SU-DHL-6 (cell line): ENCODE data around the gene TBX20.

Source experiments
- H2AFZ ChIP-seq: fragments of 200-600 bp; sonication (generic); 2 replicates; pipeline ENCODE4 v1.6.1; 2014; ENCODE audit warnings: low read depth, mild to moderate bottlenecking, moderate library complexity, mixed read lengths, antibody characterized with exemption, low read length; ENCODE audit not compliant: severe bottlenecking
- H3F3A ChIP-seq: fragments of 200-600 bp; shearing (Covaris generic); 2 replicates; pipeline ENCODE4 v1.6.0; 2016; ENCODE audit warnings: antibody characterized with exemption, mild to moderate bottlenecking; ENCODE audit not compliant: insufficient read depth
- H3K27ac ChIP-seq: fragments of 200-600 bp; sonication (generic); 2 replicates; pipeline ENCODE4 v1.5.1; 2016; ENCODE audit warnings: low read depth, mild to moderate bottlenecking, low read length, moderate library complexity, mixed read lengths
- H3K27me3 ChIP-seq: fragments of 200-600 bp; sonication (generic), shearing (Covaris generic); 2 replicates; pipeline ENCODE4 v1.6.0; 2014; ENCODE audit warnings: mild to moderate bottlenecking, low read length
- H3K36me3 ChIP-seq: fragments of 200-600 bp; sonication (generic); 2 replicates; pipeline ENCODE4 v1.6.1; 2014; ENCODE audit warnings: mild to moderate bottlenecking, low read length, mixed read lengths
- H3K4me2 ChIP-seq: fragments of 300-600, 200-600 bp; shearing (Covaris generic), sonication (generic); 2 replicates; pipeline ENCODE4 v1.6.0; 2014; ENCODE audit warnings: low read length, low read depth, mild to moderate bottlenecking; ENCODE audit not compliant: poor library complexity, severe bottlenecking
- H3K4me3 ChIP-seq: fragments of 200-600 bp; sonication (generic); 2 replicates; pipeline ENCODE4 v1.5.1; 2014; ENCODE audit warnings: antibody characterized with exemption, low read length, mild to moderate bottlenecking, mixed read lengths; ENCODE audit not compliant: insufficient read depth, poor library complexity, severe bottlenecking
- H3K79me2 ChIP-seq: fragments of 200-600 bp; sonication (generic); 2 replicates; pipeline ENCODE4 v1.6.1; 2014; ENCODE audit warnings: mild to moderate bottlenecking, low read length, moderate library complexity; ENCODE audit not compliant: insufficient read depth
- H3K9ac ChIP-seq: fragments of 200-600 bp; sonication (generic); 2 replicates; pipeline ENCODE4 v1.7.0; 2014; ENCODE audit warnings: mild to moderate bottlenecking, low read length
- H3K9me2 ChIP-seq: fragments of 200-600 bp; sonication (generic); replicated peaks from 2 replicates; pipeline ENCODE4 v1.6.1; 2014; ENCODE audit warnings: low read length; ENCODE audit not compliant: insufficient read depth
- H3K9me3 ChIP-seq: fragments of 200-600 bp; sonication (generic); 2 replicates; pipeline ENCODE4 v1.6.1; 2014; ENCODE audit warnings: low read length, mixed read lengths; ENCODE audit not compliant: insufficient read depth
- H4K20me1 ChIP-seq: fragments of 200-600 bp; sonication (generic); 2 replicates; pipeline ENCODE4 v1.6.1; 2014; ENCODE audit warnings: low read depth, mild to moderate bottlenecking, antibody characterized with exemption, low read length, moderate library complexity, mixed read lengths
- CTCF ChIP-seq: fragments of 200-600 bp; sonication (generic); IDR thresholded peaks from one replicate; pipeline ENCODE4 v1.5.1; 2017; ENCODE audit warnings: antibody characterized with exemption, mild to moderate bottlenecking, low read length, moderate library complexity; ENCODE audit not compliant: insufficient read depth, poor library complexity, severe bottlenecking
- EZH2phosphoT487 ChIP-seq: fragments of 200-600 bp; sonication (generic), shearing (Covaris generic); conservative IDR thresholded peaks from 2 replicates; pipeline ENCODE4 v1.6.1; 2018; ENCODE audit warnings: mild to moderate bottlenecking, antibody characterized with exemption, low read length, moderate library complexity, mixed read lengths

Gene TBX20

DNA sequence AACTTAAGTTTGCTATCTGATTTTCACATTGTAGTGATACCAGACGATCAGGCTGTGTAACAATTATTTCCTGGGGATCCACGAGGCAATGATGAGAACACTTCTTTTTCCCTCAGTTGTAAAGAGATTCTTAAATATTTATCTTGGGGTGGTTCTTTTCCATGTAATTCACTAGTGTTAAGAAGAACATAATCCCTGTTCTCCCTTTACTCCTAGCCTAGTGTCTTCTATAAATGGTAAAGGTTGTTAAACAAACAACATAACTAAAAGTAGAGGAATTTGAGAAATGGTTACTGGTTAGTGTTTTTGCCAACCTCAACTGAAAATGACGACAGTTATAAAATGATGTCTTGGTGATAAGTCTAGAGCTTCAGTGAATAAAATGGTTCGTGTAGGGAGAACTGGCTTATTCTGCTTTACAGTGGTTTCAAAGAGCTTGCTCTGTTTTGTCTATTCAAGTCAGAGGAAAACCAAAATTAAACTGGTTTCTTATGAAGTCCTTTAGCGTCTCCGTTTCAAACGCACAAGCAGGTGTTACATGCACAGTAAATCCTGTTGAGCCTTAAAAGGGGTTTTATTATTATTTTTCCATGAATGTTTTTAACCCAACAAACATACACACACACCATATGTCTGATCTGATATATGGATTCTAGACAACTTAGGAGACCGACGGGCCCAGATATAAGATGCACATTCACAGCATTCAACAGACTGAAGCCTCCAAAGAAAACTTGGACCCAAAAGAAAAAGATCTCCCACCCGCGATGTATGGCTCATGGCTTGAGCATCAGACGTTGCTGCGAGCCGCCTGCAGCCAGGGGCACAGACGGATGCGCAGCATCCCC is 1.1 kb downstream of the TBX20 start:
- H3K9me3 ChIP-seq = no peaks in the 10 kb centered on the region
- no peak overlapping the region for H2AFZ ChIP-seq
- no peaks in the 10 kb centered on the region for H3K79me2 ChIP-seq
- no peak overlapping the region for H3K9ac ChIP-seq
- H3F3A ChIP-seq = no peaks in the 10 kb centered on the region
- no peaks in the 10 kb centered on the region for H4K20me1 ChIP-seq
- H3K36me3 ChIP-seq = no peaks in the 10 kb centered on the region
- H3K27ac ChIP-seq = no peak overlapping the region
- H3K9me2 ChIP-seq = no peaks in the 10 kb centered on the region
- no peak overlapping the region for H3K4me3 ChIP-seq
- H3K4me2 ChIP-seq = no peak overlapping the region
- TF ChIP-seq CTCF = no peak
- TF ChIP-seq EZH2phosphoT487 = no peak
- H3K27me3 ChIP-seq = no peaks in the 10 kb centered on the region

DNA sequence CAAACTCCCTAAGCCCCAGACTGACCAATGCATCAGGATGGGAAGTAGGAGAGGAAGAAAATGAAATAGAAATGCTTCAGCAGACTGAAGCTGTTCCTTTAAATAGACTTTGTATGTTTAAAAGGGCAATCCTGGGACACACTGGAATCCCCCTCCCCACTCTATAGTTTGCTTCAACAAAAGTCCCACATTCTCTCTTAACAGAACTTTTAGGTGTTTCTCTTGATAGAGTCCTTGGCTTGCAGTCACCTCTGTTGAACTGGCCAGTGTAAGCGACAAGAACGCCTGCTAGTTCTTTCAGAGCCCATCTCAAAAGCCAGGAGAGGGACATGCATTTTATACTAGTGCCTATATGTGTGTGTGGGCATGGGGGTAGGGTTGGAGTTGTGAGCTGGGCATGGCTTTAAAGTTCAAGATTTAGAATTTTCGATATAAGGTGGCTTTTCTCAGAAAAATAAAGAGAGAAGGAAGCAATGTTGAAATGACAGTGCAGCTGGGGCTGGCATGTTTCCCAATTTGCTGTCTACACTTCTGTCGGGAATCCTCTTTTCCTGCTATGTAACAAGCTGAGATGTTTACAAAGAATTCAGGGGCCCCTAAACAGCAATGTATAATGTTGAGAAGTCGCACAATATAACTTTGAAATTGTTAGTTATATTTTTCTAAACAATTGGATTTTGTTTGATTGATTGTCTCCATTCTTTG is 2.1 kb downstream of the TBX20 start:
- no peak overlapping the region for H3K4me2 ChIP-seq
- TF ChIP-seq EZH2phosphoT487 = no peak
- TF ChIP-seq CTCF = no peak
- no peak overlapping the region for H3K27ac ChIP-seq
- H3K79me2 ChIP-seq = no peaks in the 10 kb centered on the region
- H3K9me3 ChIP-seq = no peaks in the 10 kb centered on the region
- no peaks in the 10 kb centered on the region for H3K9me2 ChIP-seq
- no peaks in the 10 kb centered on the region for H3K27me3 ChIP-seq
- H2AFZ ChIP-seq = no peak overlapping the region
- no peaks in the 10 kb centered on the region for H3F3A ChIP-seq
- H3K4me3 ChIP-seq = no peak overlapping the region
- no peaks in the 10 kb centered on the region for H3K36me3 ChIP-seq
- no peaks in the 10 kb centered on the region for H4K20me1 ChIP-seq
- no peak overlapping the region for H3K9ac ChIP-seq

DNA sequence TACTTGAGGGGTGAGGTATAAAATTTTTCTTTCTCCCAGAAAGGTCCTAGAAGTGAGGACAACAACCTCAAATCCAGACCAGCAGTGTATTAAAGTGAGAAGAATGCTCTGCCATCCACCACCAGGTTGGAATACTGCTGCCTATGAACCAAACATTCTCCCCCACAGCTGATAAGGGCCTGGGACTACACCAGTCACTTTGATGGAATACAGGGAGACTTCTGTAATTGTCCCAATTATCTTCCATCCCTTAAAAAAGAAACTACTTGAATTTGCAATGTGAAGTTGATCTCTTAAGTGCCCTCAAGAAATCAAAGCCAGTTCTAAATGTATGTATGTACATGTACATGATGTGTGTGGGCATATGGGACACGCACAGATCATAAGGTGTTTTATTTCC is 3.0 kb downstream of the TBX20 start:
- Histone ChIP-seq H3K4me2 (no peak overlapping the region), H3K27ac (no peak overlapping the region), H3K9ac (no peak overlapping the region), H3K79me2 (no peaks in the 10 kb centered on the region), H4K20me1 (no peaks in the 10 kb centered on the region), H3K9me3 (no peaks in the 10 kb centered on the region), H3K36me3 (no peaks in the 10 kb centered on the region), H3K27me3 (no peaks in the 10 kb centered on the region), H3K4me3 (no peak overlapping the region), H3K9me2 (no peaks in the 10 kb centered on the region), H3F3A (no peaks in the 10 kb centered on the region), H2AFZ (no peak overlapping the region)
- TF ChIP-seq CTCF = no peak
- no peak for TF ChIP-seq EZH2phosphoT487
